Glutamatergic neuron (in vitro differentiated cells): ENCODE data around the gene RDH5. TPM values are rescaled to one million over a fixed set of nuclear protein-coding genes. Genes with fewer than 3 reads are reported as not detected.

ENCODE experiments used
- DNase-seq: peaks from one replicate; pipeline ENCODE4 v3.0.0; 2022
- H3K27ac Mint-ChIP-seq: one replicate; pipeline ENCODE4 v1.8.0; 2020; ENCODE audit warnings: mild to moderate bottlenecking, mixed read lengths, inconsistent platforms; ENCODE audit not compliant: unreplicated experiment
- H3K27me3 Mint-ChIP-seq: one replicate; pipeline ENCODE4 v1.8.0; 2020; ENCODE audit warnings: mild to moderate bottlenecking, moderate library complexity, mixed read lengths, inconsistent platforms; ENCODE audit not compliant: unreplicated experiment
- H3K36me3 Mint-ChIP-seq: one replicate; pipeline ENCODE4 v1.8.0; 2020; ENCODE audit warnings: mild to moderate bottlenecking, mixed read lengths, inconsistent platforms; ENCODE audit not compliant: unreplicated experiment
- H3K4me1 Mint-ChIP-seq: one replicate; pipeline ENCODE4 v1.8.0; 2020; ENCODE audit warnings: mild to moderate bottlenecking, low read depth, mixed read lengths, inconsistent platforms; ENCODE audit not compliant: unreplicated experiment
- H3K4me3 Mint-ChIP-seq: one replicate; pipeline ENCODE4 v1.8.0; 2020; ENCODE audit warnings: mild to moderate bottlenecking, mixed read lengths, inconsistent platforms; ENCODE audit not compliant: unreplicated experiment
- H3K9me3 Mint-ChIP-seq: one replicate; pipeline ENCODE4 v1.8.0; 2020; ENCODE audit warnings: mild to moderate bottlenecking, moderate library complexity, mixed read lengths, inconsistent platforms; ENCODE audit not compliant: unreplicated experiment
- CTCF ChIP-seq: fragments of 200-600 bp; sonication (generic); IDR thresholded peaks from one replicate; pipeline ENCODE4 v1.5.0; 2021; ENCODE audit not compliant: partially characterized antibody, unreplicated experiment
- total RNA-seq: library from RNA; stranded (reverse); fragmentation: NEBNext Ultra II Directional; extraction: Animal tissue kit (Norgen Biotek cat#: 25700); gene quantifications from one replicate; pipeline ENCODE4 v1.2.1, GENCODE V29; 2021; ENCODE audit not compliant: unreplicated experiment

RDH5 gene
- total RNA-seq, 1 donor from 2014 or later: 6.6 TPM

- Mint-ChIP-seq H3K27me3 (no peaks in the 10 kb centered on the region), H3K4me3 (no peak overlapping the region), H3K9me3 (peaks cover 2% of the 10 kb centered on the region)
Observed at GRCh38 chr12:55679691-55680090, 40.5 kb upstream of the RDH5 start.

GRCh38 chr12:55681142-55682077, 38.8 kb upstream of the RDH5 start:
- H3K27me3 Mint-ChIP-seq: peaks cover 6% of the 10 kb centered on the region
- no peak for TF ChIP-seq CTCF
- no peak for DNase-seq
- H3K9me3 Mint-ChIP-seq: peaks cover 2% of the 10 kb centered on the region
- no peaks in the 10 kb centered on the region for H3K4me1 Mint-ChIP-seq
- H3K4me3 Mint-ChIP-seq: no peak overlapping the region
- H3K27ac Mint-ChIP-seq: no peak overlapping the region
- H3K36me3 Mint-ChIP-seq: peaks cover 6% of the 10 kb centered on the region

More at GRCh38 chr12:55679691-55680090, 40.5 kb upstream of the RDH5 start:
- no peaks in the 10 kb centered on the region for H3K36me3 Mint-ChIP-seq
- TF ChIP-seq CTCF: no peak
- H3K4me1 Mint-ChIP-seq: no peaks in the 10 kb centered on the region
- no peak for DNase-seq
- no peak overlapping the region for H3K27ac Mint-ChIP-seq

GRCh38 chr12:55682087-55682796, 38.0 kb upstream of the RDH5 start:
- H3K36me3 Mint-ChIP-seq: peaks cover 6% of the 10 kb centered on the region
- no peak for TF ChIP-seq CTCF

GRCh38 chr12:55683676-55684075, 36.5 kb upstream of the RDH5 start:
- Mint-ChIP-seq H3K4me3 (no peak overlapping the region), H3K27ac (no peak overlapping the region), H3K4me1 (no peaks in the 10 kb centered on the region), H3K27me3 (peaks cover 6% of the 10 kb centered on the region), H3K9me3 (peaks cover 2% of the 10 kb centered on the region), H3K36me3 (peaks cover 6% of the 10 kb centered on the region)
- no peak for DNase-seq
- no peak for TF ChIP-seq CTCF

More at GRCh38 chr12:55682087-55682796, 38.0 kb upstream of the RDH5 start:
- no peak overlapping the region for H3K4me3 Mint-ChIP-seq
- H3K4me1 Mint-ChIP-seq: no peaks in the 10 kb centered on the region
- peaks cover 2% of the 10 kb centered on the region for H3K9me3 Mint-ChIP-seq
- peaks cover 6% of the 10 kb centered on the region for H3K27me3 Mint-ChIP-seq
- no peak for DNase-seq
- H3K27ac Mint-ChIP-seq: no peak overlapping the region
